ENCODE data around the gene KY.

The KY gene

DNA sequence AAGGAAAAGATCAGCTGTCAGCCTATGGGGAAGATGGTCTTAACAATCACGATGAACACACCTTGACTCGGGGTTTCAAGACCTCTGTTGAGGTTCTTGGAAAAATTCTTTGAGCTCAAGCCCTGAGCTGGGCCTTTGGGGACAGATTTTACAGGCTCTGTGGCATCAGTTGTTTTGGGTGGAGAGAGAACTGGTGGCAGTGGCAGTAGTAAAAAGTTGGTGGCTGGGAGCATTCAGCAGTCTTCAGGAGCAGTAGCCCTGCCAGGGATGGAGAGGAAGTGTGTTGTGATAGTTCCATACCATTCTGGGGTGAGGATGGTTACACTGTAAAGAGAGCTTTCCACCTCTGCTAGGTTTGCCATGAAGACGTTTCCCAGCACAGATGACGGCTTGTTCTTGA lies 4.9 kb upstream of the KY start:
- no peak for DNase-seq (ENCODE audit: low read depth)
- TF ChIP-seq, protein P1, sequence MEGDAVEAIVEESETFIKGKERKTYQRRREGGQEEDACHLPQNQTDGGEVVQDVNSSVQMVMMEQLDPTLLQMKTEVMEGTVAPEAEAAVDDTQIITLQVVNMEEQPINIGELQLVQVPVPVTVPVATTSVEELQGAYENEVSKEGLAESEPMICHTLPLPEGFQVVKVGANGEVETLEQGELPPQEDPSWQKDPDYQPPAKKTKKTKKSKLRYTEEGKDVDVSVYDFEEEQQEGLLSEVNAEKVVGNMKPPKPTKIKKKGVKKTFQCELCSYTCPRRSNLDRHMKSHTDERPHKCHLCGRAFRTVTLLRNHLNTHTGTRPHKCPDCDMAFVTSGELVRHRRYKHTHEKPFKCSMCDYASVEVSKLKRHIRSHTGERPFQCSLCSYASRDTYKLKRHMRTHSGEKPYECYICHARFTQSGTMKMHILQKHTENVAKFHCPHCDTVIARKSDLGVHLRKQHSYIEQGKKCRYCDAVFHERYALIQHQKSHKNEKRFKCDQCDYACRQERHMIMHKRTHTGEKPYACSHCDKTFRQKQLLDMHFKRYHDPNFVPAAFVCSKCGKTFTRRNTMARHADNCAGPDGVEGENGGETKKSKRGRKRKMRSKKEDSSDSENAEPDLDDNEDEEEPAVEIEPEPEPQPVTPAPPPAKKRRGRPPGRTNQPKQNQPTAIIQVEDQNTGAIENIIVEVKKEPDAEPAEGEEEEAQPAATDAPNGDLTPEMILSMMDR (IDR thresholded peaks at IDR 0.05; ENCODE audit: low read length, missing control alignments) = no peak
- H3K4me3 ChIP-seq (replicated peaks; ENCODE audit: low read depth, low read length) = no peak overlapping the region

DNA sequence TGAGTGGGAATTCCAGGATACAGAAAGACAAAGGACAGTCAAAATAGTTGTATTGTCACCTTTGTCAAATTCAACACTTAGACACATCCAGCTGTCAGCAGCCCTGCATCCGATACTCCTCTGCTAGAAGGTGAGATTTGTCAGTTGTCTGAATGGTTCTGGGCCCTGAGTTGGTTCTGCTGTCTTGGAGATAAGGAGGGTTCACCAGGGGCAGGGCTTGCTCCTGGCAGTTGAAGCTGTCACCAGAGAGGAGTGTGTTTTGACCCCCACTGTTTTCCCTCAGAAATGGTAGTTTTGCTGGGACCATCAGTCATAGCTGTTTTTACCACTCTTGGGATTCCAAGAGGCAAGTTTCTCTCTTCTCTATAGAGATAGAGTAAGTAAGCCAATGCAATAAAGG lies 3.2 kb upstream of the KY start:
- no peak overlapping the region for H3K4me3 ChIP-seq (replicated peaks; ENCODE audit: low read depth, low read length)
- DNase-seq (ENCODE audit: low read depth) = no peak
- TF ChIP-seq, protein P1 (IDR thresholded peaks at IDR 0.05; ENCODE audit: low read length, missing control alignments) = no peak

- no peak for DNase-seq (ENCODE audit: low read depth)
- TF ChIP-seq, protein P1 (IDR thresholded peaks at IDR 0.05; ENCODE audit: low read length, missing control alignments) = no peak
Measured at GRCh38 chr3:134652886-134653630, 2.2 kb upstream of the KY start.

GRCh38 chr3:134652409-134652831 lies 1.6 kb upstream of the KY start:
- peak; percentile 34 for DNase-seq (ENCODE audit: low read depth)
- TF ChIP-seq, protein P1 (IDR thresholded peaks at IDR 0.05; ENCODE audit: low read length, missing control alignments) = no peak

More at GRCh38 chr3:134652886-134653630, 2.2 kb upstream of the KY start:
- no peak overlapping the region for H3K4me3 ChIP-seq (replicated peaks; ENCODE audit: low read depth, low read length)

GRCh38 chr3:134651347-134652041 lies 672 bp upstream of the KY start:
- TF ChIP-seq, protein P1 (IDR thresholded peaks at IDR 0.05; ENCODE audit: low read length, missing control alignments) = no peak
- peak; percentile 41 for DNase-seq (ENCODE audit: low read depth)

More at GRCh38 chr3:134652409-134652831, 1.6 kb upstream of the KY start:
- no peak overlapping the region for H3K4me3 ChIP-seq (replicated peaks; ENCODE audit: low read depth, low read length)

DNA sequence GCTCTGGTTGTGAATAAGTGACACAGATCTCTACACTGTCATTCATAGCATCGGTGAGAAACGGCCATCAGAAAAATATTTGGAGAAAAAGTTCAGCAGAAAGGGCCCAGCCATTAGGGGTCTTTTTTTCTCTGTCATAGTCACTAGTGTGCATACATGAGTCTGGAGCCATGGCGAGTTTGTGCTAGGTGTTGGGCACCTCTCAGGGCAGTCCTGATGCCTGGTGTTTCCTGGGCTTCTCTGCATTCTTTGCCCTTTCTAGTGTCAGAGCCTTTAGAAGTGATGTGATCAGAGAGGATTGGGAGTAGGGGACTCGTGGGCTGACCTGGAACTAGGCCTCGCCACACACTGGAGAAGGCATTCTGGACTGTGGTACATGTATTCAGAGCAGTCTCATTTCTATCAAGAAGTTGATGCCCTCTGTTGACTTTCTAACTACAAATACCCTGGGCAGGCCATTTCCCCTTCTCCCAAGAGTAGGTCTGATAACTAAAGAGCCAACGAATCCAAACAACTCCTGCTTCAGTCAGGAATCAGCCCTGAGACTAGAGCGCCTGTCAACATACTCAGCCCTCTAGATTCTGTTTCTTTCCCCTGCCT lies 1.6 kb downstream of the KY start:
- no peak for DNase-seq (ENCODE audit: low read depth)
- no peak overlapping the region for H3K4me3 ChIP-seq (replicated peaks; ENCODE audit: low read depth, low read length)
- TF ChIP-seq, protein P1 (IDR thresholded peaks at IDR 0.05; ENCODE audit: low read length, missing control alignments) = no peak

More at GRCh38 chr3:134651347-134652041, 672 bp upstream of the KY start:
- peak overlapping the region; percentile 45 for H3K4me3 ChIP-seq (replicated peaks; ENCODE audit: low read depth, low read length)
